GM19240 (cell line): Measurements from ENCODE around the gene GALNT1.

ENCODE experiments used
- DNase-seq: peaks from one replicate; pipeline ENCODE4 v3.0.0; 2011; ENCODE audit warnings: low spot score; ENCODE audit not compliant: insufficient read length

The GALNT1 gene

GRCh38 chr18:35662293-35663062, 80.9 kb downstream of the GALNT1 start:
- DNase-seq: peak; percentile 11

- no peak for DNase-seq
These were observed 90.5 kb downstream of the GALNT1 start for GRCh38 chr18:35671966-35672603.

DNA sequence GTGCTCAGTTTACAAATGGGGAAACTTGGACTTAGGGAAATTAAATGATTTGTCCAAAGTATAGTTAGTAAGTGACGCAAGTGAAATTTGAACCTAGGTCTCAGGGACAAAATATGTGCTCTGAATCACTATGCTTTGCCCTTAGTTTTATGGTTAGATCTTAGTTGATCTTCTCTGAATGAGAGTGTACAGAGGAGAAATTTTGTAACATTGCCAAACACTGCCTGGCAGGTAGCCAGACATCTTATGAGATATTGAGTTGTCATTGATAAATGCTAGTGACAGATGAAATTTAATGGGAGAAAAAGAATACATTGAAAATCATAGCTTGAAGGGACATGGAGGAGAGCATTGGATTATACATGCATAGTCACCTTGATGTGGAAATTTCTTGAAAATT, 91.4 kb downstream of the GALNT1 start:
- no peak for DNase-seq

- DNase-seq: no peak
These were observed 92.1 kb downstream of the GALNT1 start for GRCh38 chr18:35673682-35674081.

- DNase-seq: no peak
These were observed 98.6 kb downstream of the GALNT1 start for GRCh38 chr18:35680139-35680551.

GRCh38 chr18:35682281-35682867, 100.8 kb downstream of the GALNT1 start:
- DNase-seq: no peak

DNA sequence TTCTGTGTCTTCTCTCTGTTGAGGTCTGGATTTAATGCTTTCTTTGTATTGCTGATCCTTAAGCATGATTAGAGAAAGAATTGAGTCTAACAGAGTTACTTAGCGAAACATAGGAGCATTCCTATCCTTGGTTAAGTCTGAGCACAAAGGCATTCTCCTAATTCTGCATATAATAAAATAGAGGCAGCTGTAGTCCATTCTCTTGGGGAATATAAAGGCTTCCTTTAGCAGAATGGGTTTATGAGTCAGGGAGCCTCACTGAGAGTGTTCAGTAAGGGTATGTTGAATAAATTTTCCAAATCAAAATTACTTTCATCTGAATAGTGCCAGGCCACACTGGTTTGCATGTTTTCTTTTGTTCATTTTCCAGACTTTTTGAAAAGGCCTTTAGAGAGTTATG, 101.5 kb downstream of the GALNT1 start:
- DNase-seq: no peak

- DNase-seq: peak; percentile 4
These were observed 107.2 kb downstream of the GALNT1 start for GRCh38 chr18:35688757-35689156.

- DNase-seq: no peak
These were observed 108.2 kb downstream of the GALNT1 start for GRCh38 chr18:35689728-35690127.

GRCh38 chr18:35691625-35692024, 110.1 kb downstream of the GALNT1 start:
- DNase-seq: no peak

GRCh38 chr18:35692866-35693265, 111.3 kb downstream of the GALNT1 start:
- DNase-seq: no peak

- no peak for DNase-seq
These were observed 112.3 kb downstream of the GALNT1 start for GRCh38 chr18:35693829-35694228.

DNA sequence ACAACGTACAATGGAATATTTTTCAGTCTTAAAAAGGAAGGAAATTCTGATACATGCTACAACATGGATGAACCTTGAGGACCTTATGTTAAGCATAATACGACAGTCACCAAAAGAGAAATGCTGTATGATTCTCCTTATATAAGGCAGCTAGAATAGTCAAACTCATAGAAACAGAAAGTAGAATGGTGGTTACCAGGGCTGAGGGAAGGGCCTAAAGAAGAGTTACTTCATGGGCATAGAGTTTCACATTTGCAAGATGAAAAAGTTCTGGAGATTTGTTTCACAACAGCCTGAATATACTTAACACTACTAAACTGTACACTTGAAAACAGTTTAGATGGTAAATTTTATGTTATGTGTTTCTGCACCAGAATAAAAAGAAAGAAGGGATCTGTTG, 113.3 kb downstream of the GALNT1 start:
- DNase-seq: no peak

DNA sequence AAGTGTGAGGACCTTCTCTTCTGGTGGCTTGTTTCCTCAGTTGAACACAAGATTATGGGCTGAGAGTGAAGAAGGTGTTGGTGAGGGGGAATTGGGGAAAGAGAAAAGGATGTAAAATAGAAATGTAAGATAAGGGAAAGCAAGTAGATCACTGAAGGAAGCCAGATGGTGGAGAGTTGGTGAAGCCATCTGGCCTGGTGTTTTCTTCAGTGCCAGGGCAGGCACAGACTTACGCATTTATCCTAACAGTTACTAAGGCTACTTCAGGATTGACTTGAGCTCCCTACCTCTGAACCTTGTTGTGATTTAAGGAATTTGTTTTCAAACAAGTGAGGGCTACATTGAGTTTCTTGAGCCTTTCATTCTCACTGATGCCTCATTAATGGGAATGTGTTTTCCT, 113.8 kb downstream of the GALNT1 start:
- DNase-seq: no peak

DNA sequence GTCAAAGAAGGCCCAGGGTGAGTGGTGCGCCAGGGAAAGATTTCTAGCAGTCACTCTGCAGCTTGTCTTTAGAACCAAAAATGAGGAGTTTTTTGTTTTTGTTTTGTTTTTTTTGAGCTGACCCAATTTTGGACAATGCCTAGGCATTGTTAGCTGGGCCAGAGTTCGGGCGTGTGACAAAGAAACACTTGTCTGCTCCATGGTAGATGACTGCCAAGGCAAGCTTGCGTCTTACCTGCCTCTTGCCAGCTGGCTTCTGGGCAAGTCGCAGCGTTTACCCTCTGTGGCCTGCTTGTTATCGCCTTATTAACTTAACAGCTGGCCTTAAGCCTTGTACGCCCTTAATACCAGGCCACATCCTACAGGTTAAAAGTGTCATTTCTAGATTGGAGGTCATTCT, 114.3 kb downstream of the GALNT1 start:
- DNase-seq: no peak

GRCh38 chr18:35696307-35696706, 114.8 kb downstream of the GALNT1 start:
- no peak for DNase-seq

DNA sequence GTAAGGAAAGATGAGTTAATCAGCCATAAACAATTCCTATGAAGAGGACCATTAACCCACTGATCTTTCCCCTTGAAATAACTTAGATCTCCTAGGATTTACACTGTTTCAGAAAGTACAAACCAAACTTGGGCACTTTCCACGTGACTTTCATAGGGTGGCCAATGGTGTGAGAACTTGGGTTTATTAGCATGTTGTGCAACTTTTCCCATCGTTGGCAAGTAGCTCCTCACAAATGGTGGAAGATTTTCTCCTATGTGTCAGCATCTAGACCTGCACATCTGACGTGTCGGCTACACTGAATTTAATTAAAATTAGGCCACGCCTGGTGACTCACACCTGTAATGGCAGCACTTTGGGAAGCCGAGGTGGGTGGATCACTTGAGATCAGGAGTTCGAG, 116.3 kb downstream of the GALNT1 start:
- DNase-seq: no peak

DNA sequence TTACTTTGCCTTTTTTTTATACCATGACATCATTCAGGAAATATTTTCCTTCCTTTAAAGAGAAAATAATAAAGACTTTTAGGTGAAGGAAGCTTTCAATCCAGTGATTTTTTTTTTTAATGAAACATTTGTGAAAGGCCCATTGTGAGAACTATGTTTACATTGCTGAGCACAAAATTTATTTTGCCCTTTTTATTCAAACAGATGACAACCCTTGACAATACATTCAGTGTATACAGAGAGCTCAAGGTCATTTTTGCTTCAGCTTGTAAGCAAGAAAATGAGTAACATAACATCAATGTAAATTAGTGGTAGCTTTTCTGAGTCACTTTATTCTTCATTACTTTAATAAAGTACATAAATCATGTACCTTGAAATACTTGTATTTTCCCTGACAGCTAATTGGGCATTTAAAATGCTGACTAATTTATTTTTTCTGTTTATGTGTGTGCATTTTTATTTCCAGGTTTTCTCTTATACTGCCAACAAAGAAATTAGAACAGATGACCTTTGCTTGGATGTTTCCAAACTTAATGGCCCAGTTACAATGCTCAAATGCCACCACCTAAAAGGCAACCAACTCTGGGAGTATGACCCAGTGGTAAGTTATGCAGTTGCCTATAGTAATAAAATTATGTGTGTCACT, 121.6 kb downstream of the GALNT1 start:
- DNase-seq: no peak

- DNase-seq: no peak
These were observed 124.4 kb downstream of the GALNT1 start for GRCh38 chr18:35705988-35706387.

DNA sequence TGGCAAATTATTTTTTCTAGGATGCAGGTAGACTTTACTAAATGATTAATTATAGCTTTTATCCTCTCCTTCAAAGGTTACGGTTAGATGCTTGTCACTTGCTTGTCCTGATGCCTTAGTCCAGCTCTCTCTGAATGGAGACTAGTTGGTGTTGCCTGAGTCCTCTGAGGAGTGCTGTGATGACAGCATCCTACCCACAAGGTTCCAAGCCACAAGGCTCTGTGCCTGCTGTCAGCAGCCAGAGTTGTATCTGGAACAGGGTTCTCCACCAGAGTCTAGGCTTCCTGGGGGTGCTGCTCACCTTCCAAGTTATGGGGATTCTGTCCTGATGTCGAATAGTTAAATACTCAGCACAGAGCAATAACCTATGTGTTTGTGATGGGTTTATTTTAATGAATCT, 125.7 kb downstream of the GALNT1 start:
- no peak for DNase-seq

DNA sequence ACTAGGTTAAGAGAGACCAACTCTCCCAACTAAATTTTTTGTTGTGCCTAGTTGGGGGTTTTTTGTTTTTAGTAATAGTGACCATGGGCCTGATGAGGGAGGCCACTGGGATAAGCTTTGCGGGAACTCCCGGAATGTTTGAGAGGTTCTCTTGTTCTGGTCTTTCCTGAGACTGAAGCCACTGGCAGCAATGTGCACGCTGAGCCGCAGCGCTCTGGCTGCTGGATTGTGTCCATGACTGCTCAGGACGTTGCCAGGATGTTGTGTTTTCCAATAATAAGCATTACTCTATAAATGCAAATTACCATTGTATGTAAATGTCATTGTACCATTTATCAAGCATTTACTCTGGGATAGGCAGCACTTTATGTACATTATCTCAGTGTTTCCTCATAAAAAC, 126.1 kb downstream of the GALNT1 start:
- DNase-seq: no peak

GRCh38 chr18:35710581-35710980, 129.0 kb downstream of the GALNT1 start:
- DNase-seq: no peak
